Activated CD8-positive, alpha-beta memory T cell treated with anti-CD3 and anti-CD28 coated beads for 24 hours (primary cell): ENCODE results near the gene RAB31.
"Not testable (repeated sequence)": the region's sequence is repeated elsewhere in the genome, so short reads cannot be mapped to it uniquely, and the experiment has no call there.

Experiments used
- DNase-seq: peaks from one replicate; pipeline ENCODE4 v3.0.0-alpha.2; 2020

Gene RAB31

DNA sequence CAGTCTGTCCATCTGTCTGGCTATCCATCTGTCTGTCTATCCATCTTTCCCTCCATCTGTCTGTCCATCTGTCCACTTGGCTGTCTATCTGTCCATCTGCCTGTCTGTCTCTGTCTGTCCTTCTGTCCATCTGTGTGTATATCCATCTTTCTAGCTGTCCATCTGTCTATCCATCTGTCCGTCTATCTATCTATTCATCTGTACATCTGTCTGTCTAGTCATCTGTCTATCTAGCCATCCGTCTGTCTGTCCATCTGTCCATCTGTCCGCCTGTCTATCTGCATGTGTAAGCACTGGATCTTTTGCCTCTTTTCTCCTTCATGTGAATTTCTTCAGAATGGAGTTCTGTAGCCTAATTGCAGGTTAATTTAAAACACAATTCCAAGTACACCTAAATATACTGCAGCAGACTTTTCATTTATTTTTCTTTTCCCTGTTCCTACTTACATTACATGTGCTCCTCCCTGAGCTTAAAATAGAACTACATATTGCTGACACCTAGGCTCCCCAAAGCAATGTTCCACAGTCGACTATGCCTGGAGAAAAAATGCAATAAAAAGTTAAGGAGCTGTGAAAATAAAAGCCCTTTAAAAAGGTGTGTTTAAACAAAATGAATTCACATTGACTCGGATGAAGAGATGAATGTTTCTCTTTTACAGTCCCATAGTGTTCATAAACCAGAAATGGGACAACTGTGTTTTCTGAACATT lies 140.2 kb downstream of the RAB31 start:
- no peak for DNase-seq

DNA sequence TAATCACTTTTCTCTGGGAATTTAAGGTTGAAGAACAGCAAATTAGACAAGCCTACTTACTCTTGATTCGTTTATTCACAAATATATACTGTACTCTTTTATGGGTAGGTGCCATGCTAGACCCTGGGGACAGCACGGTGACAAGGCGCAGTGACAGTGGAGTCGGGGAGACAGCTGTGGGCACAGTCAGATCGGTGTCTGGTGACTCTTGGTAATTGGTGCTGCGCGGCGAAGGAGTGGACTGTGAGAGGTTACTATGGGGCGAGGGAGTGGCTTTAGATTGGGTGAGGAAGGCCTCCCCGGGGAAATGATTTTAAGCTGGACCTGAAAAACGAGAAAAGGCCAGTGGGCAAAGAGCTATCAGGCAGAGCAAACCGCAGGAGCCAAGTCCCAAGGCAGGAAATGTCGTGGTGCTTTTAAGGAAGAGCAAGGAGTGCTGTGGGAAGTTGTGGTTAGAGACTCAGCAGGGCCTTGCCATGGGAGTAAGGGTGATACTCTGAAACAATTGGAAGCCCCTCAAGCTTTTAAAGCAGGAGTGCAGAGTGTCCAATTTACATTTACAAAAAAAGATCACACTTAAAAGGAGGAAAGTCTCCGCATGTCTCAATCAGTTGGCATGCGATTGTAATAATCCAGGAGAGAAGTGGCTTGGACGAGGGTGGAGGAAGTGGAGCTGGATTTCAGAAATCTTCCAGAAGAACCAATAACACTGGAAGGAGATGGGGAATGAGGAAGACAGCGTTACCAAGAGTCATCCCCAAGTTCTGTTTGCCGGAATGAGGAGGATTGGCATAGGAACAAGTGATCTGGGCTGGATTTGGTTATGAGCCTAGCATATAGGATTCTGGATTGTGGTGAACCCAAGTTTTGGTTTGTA lies 141.5 kb downstream of the RAB31 start:
- DNase-seq: no peak

DNA sequence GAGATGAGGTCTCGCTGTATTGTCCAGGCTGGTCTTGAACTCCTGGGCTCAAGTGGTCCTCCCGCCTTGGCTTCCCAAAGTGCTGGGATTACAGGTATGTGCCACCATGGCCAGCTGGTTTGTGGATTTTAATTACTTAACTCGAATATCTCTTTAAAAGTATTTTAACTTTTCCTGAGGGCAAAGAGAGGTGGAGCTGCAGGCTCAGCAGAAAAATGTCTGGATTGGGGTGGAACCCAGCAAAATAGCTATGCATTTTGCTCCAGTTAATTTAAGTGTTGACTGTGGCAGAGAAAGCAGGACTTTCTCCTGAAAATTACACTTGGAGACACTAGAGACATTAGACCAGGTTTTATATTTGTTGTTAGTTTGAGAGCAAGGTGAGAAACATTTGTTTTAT lies 142.2 kb downstream of the RAB31 start:
- no peak for DNase-seq

DNA sequence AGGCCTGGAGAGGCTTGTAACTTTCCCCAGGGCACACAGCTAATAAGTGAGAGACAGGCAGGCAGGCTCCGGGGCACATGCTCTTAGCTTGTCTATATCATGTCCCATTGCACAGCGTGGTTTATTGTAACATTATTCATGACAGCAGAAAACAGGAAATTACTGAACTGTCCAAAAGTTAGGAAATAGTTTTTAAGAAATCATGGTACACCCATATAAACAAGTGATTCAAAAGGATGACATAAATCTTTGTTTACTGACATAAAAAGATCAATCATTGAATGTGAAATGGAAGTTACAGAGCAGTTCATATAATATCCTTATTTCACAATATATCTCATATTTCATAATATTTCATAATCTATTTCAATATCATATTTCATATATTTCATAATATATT lies 143.4 kb downstream of the RAB31 start:
- no peak for DNase-seq

DNA sequence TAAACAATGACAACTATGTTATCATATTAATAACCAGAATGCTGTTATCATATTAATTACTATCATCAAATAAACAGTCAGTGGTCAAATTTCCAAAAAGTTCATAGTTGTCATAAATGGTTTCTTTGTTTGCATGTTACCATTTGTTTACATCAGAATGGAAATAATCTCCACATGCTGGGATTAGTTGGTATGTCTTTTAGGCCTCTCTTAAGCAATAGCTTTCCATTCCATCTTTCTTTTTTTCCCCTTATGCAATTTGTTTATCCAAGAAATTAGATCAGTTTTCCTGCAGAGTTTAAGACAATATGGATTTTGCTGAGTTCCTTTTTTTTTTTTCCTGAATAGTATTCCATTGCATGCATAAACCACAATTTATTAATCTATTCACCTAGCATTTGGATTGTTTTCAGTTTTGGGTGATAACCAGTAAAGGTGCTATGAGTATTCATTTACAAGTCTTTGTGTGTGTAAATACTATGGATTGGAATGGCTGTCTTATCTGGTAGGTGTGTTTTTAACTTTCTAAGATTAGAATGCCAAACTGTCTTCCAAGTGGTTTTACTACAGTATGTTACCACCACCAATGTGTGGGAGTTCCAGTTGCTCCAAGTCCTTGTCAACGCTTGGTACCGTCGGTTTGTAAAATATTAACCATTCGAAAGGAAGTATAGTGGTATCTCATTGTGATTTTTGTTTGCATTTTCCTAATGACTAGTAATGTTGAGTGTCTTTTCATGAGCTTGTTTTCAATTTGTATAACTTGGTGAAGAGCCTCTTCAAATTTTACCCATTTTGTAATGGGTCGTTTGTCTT lies 144.4 kb downstream of the RAB31 start:
- no peak for DNase-seq

DNA sequence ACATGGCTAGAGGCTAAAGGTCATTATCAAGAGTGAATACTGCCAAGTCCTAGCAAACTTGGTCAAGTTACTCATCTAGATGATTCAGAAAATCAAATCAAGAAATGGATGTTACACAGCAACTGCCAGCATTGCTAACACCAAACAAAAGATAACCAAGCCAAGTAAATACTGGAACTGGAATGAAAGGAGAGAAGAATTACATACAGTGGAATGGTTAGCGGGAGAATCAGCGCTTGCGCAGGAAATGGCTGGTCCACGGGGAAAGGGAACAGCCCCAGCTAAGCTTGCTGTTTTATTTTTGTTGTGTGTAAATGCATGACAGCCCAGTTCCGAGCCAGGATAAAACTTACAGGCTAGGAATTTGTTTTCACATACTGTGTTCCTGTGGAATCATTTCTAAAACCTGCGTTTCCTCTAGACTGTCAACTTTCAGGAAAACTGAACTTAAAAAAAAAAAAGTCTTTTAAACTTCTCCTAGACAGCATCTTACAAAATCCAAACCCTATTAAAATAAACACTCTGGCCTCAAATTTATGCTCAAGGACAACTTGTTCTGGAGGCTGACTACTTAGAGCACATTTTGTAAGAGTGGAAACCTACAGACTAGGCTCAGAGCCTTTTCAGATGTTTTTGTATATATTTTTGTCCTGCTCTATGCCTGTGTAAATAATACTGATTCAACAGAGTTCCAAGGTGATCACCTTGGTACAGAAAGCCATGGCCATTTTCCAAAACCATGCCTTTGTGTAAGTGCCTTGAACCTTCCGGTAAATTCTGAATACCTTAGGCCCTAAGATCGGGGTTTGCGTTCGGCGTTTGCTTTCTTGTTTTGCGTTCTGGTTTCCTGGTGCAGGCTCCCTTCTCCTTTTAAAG lies 146.9 kb downstream of the RAB31 start:
- no peak for DNase-seq

DNA sequence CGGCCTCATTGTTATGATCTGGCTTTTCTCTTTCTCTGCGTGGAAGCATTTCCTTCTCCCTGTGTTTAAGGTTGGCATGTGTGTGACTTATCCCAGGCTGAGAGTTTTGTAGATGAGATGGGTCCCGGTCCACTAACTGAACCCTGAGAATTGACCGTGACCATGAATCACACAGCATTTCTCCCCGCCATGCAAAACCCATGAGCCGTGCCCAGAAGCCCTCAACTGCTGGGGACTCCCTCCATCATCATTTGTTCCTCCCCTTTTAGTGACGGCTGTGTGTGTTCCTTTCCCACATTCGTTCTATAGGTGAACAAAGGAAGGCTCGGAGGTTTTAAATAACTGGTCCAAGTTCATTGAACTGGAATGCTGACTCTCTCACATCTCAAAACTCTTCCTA lies 147.6 kb downstream of the RAB31 start:
- no peak for DNase-seq

DNA sequence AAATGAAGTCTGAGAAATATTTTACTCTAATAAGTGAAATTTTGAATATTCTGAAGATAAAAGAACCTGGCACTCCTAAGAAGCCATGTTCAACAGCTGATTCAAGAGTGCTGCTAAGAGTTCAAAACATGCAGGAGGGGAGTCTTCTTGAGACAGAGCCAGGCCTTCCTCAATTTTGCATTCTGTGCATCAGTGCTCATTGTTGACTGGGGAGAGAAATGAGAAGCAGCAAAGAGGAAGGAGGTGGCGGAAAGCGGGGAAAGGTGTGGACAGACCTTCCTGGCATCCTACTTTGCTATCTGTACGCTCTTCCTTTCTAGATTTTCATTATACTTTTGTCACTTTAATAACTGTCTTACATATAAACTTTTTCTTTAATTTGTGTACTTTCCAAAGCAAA lies 148.0 kb downstream of the RAB31 start:
- no peak for DNase-seq

DNA sequence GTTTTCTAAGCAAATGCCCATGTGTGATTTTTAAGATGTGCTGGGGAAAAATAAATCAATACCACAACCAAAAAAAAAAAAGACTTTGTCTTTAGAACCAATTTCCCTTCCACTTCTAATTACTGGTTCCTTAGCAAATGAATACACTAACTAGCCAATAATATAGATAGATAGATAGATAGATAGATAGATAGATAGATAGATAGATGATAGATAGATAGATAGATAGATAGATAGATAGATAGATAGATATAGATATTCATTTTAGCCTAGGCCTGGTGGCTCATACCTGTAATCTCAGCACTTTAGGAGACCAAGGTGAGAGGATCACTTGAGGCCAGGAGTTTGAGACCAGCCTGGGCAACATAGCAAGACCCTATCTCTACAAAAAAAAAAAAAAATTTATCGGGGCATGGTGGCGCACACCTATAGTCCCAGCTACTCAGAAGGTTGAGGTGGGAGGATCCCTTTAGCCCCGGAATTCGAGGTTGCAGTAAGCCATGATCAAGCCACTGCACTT lies 149.4 kb downstream of the RAB31 start:
- not testable (repeated sequence) for DNase-seq

DNA sequence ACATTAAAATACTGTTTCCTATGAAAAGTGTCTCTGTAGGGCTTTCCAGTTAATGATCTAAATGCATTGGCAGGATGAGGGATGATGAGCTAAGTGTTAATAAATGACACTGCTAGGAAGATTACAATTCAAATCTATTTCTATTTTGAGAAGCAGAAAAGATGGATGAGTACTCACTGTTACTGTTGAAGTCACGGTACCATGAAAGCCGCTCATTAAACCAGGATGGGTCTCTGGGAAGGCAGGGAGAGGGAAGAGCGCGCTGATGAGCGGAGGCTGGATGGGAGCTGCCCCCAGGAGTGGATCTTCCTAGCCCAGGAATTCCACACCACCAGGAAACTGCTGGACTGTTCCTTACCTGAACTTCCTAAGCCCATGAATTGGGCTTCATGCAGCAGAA lies 150.5 kb downstream of the RAB31 start:
- DNase-seq: no peak

DNA sequence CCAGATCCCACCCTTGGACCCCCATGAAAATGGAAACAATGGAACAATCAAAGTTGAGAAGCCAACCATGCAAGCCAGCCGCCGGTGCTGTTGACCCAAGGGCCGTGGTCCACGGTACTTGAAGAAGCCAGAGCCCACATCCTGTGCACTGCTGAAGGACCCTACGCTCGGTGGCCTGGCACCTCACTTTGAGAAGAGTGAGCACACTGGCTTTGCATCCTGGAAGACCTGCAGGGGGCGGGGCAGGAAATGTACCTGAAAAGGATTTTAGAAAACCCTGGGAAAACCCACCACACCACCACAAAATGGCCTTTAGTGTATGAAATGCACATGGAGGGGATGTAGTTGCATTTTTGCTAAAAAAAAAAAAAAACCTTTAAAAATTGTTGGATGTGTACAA lies 151.1 kb downstream of the RAB31 start:
- DNase-seq: no peak

DNA sequence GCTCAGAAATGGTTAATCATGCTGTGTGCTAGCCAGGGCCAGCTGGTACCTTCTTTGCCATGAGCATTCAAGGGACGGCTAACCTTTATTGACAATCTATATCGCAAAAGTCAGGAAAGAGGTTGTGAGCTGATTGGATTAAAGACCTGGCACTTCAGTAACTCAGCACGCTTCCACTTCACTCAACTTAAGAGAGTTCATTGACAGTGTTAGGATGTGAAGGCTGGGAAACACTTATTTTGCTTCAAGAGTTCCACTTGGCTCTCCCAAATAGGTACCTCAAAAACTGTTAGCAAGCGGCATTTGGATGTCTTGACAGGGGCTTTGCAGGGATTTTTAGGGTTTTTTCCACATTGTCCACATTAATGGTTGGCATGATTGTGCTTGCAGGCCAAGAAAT lies 152.6 kb downstream of the RAB31 start:
- no peak for DNase-seq

DNA sequence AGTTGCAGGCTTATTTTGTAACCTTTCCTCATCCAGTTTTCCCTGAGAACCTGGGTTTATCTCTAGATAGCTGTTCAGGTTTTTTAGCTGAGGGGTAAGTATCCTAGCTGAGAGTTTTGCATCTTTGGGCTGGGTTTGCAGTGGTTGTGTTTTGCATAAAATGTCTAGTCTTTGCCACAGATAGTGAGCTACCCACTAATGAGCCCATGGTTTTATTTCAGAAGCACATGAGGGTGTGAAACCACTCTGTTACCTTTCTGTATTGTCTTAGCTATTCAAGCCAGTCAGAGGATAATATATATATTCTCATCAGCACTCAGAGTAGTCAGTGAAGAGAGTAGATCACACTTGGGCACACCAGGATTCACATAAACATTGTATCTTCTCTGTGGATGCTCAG lies 153.1 kb downstream of the RAB31 start:
- no peak for DNase-seq

DNA sequence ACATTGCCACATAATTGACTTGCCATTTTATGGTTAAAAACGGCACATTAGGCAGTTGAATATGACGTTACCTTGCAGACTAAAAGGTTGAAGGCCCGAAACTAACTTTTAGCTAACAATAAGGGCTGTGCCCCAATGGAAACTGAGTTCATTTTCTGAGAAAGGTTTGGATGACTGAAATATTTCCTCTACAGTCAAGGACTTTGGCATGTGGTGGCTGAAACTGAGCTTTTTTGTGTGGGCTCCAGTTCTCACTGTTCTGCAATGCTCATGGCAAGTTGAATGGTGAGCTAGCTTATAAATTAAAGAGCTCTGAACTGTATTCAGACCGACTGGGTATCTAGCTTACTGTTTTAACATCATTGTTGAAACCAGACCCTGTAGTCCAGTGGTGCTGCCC lies 153.8 kb downstream of the RAB31 start:
- DNase-seq: no peak

DNA sequence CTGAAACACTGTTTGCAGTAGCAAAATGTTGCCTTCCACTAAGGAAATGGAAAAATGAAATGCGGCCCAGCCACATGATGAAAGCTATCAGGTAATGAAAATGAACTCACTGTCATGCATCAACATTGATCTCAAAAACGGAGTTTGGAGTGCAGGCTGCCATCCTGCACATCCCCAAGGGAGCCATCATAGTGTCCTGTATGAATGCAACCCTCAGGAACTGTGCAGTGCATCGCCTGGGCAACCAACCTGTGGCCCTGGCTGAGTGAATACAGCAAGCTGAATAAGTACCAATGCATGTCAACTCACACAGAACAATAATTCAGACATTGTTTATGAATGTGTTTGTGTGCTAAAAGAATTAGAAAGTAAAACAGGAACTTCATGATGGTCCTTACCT lies 154.6 kb downstream of the RAB31 start:
- no peak for DNase-seq

DNA sequence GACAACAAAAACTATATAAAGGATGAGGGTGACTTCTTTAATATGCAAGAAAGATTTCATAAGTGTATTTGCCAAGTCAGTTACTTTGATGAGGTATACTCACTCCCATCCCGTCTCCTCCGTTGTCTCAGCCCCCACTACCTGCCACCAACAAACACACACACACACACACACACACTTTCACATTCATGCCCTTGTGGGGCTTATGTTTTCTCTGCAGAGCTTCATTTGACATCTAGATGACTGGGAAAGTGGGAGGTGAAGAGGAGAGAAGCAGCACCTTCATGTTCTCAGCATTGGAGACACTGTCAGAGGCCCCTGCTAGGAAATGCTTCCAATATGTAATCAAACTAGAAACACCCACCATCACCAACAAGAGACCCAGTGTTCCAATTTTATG lies 155.2 kb downstream of the RAB31 start:
- no peak for DNase-seq

DNA sequence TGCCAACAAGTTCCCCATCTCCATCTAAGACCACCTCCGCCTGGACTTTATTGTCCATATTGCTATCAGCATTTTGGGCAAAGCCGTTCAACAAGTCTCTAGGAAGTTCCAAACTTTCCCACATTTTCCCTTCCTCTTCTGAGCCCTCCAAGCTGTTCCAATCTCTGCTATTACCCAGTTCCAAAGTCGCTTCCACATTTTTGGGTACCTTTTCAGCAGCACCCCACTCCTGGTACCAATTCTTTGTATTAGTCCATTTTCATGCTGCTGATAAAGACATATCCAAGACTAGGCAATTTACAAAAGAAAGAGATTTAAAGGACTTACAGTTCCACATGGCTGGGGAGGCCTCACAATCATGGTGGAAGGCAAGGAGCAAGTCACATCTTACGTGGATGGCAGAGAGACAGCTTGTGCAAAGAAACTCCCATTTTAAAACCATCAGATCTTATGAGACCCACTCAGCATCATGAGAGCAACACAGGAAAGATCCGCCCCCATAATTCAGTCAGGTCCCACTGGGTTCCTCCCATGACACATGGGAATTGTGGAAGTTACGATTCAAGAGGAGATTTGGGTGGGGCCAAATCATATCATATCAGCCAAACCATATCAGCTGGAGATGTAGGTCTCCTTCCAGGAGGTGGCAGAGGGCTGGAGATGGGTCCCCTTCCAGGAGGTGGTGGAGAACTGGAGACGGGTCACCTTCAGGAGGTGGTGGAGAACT lies 157.8 kb downstream of the RAB31 start:
- no peak for DNase-seq

DNA sequence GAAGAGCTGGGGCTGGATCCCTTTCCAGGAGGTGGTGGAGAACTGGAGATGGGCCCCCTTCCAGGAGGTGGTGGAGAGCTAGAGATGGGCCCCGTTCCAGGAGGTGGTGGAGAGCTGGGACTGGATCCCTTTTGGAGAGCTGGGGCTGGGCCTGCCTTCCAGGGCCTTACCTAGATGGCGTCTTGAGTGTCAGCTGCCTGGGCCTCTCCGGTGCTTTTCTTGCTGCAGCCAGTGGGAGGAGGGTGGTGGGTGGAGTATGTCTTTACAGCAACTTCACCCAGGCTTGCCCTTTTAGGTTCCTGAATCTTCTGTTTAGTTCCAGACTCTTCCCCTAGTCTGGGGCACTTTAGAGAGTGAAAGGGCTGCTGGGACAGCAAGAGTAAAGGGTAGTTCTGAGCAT lies 158.5 kb downstream of the RAB31 start:
- no peak for DNase-seq

DNA sequence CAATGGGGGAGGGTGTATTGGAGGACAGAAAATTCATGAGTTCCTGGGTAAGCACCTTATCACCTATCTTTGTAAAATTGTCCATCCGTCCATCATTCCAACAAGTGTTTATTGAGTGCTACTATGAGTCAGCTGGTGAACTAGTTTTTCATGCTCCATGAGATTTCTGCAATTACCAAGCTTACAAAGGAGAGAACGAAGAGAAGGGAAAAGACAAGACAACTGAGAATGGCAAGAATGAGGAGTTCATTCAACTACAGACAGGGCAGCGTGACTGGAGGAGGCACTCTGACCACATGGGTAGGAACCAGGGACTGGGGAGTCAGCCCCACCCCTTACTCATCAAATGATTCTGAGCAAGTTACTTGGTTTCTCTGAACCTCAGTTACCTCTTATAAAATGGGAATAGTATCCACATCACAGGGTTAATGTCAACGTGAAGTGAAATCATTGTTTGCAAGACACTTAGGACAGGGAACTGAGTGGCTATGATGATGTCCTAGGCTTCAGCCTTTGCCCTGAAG lies 159.0 kb downstream of the RAB31 start:
- no peak for DNase-seq

DNA sequence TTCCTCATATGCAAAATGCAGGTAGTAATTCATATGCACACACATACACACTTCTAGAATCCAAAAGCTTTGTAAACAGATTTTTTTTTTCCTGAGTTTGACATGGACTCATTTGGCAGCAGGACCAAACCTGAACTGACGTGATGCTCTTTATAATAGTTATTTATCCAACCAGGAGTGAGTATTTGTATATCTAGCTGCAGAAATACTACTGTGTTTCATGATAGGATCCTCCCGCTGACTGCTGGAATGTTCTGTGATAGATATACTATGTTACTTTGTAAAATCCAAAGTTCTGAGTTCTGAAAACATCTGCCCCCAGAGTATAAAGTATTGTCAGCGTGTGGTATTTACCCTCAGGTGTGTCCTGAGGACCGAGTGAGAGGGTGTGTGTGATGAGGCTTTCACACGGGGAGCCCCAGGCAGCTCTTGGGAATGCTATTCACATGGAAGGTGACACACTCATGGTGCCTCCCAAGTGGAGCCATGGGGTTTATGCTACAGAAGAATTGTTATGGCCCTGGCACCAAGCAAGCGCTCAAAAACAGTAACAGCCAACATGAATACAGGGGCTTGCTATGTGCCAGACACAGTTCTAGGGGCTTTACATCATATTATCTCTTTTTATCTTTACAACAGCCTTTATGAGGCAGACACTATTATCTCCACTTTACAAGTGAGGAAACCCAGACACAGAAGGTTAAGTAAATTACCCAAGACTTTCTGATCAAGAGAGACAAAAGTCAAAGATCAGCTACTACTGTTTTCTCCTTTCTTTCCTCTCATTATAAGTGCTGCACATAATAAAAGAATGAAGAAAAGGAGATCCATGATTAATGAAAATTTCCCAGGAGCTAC lies 161.0 kb downstream of the RAB31 start:
- DNase-seq: no peak
